GM08714 (cell line): ENCODE results near the gene PRDM16.

Source experiments
- H3K4me3 ChIP-seq: fragments of 200-500 bp; sonication (Bioruptor generic); 2 replicates; pipeline ENCODE4 v1.5.1; 2014; ENCODE audit warnings: mild to moderate bottlenecking, low read length, inconsistent platforms
- ZNF274 ChIP-seq: IDR thresholded peaks from 2 replicates; pipeline ENCODE4 v1.6.1; 2012; ENCODE audit warnings: mild to moderate bottlenecking, low read depth, low read length

Gene PRDM16

GRCh38 chr1:3317456-3317855, 248.5 kb downstream of the PRDM16 start:
- no peak for TF ChIP-seq ZNF274
- no peak overlapping the region for H3K4me3 ChIP-seq

GRCh38 chr1:3318329-3318728, 249.3 kb downstream of the PRDM16 start:
- TF ChIP-seq ZNF274: no peak

GRCh38 chr1:3319874-3320245, 250.9 kb downstream of the PRDM16 start:
- no peak for TF ChIP-seq ZNF274

More at GRCh38 chr1:3318329-3318728, 249.3 kb downstream of the PRDM16 start:
- H3K4me3 ChIP-seq: no peak overlapping the region

GRCh38 chr1:3320246-3321152, 251.5 kb downstream of the PRDM16 start:
- H3K4me3 ChIP-seq: no peak overlapping the region
- TF ChIP-seq ZNF274: no peak

More at GRCh38 chr1:3319874-3320245, 250.9 kb downstream of the PRDM16 start:
- no peak overlapping the region for H3K4me3 ChIP-seq

- H3K4me3 ChIP-seq: no peak overlapping the region
- no peak for TF ChIP-seq ZNF274
Measured at GRCh38 chr1:3321559-3322449, 252.8 kb downstream of the PRDM16 start.

- H3K4me3 ChIP-seq: no peak overlapping the region
- TF ChIP-seq ZNF274: no peak
Measured at GRCh38 chr1:3322450-3323020, 253.5 kb downstream of the PRDM16 start.

GRCh38 chr1:3323021-3323795, 254.2 kb downstream of the PRDM16 start:
- TF ChIP-seq ZNF274: no peak
- no peak overlapping the region for H3K4me3 ChIP-seq

- TF ChIP-seq ZNF274: no peak
- H3K4me3 ChIP-seq: no peak overlapping the region
Measured at GRCh38 chr1:3323796-3324703, 255.0 kb downstream of the PRDM16 start.

GRCh38 chr1:3324704-3325535, 255.9 kb downstream of the PRDM16 start:
- no peak for TF ChIP-seq ZNF274
- no peak overlapping the region for H3K4me3 ChIP-seq

- TF ChIP-seq ZNF274: no peak
- H3K4me3 ChIP-seq: no peak overlapping the region
Measured at GRCh38 chr1:3326516-3327388, 257.7 kb downstream of the PRDM16 start.

- no peak for TF ChIP-seq ZNF274
- no peak overlapping the region for H3K4me3 ChIP-seq
Measured at GRCh38 chr1:3327389-3327702, 258.3 kb downstream of the PRDM16 start.
